GM18520 (cell line): ENCODE data around the gene NETO2.
"Not testable (repeated sequence)": the region's sequence is repeated elsewhere in the genome, so short reads cannot be mapped to it uniquely, and the experiment has no call there.

ENCODE experiments used
- ATAC-seq: cut with Tn5 transposase; IDR thresholded peaks from one replicate; pipeline ENCODE4 v1.9.1; 2021; ENCODE audit not compliant: unreplicated experiment

NETO2 gene

GRCh38 chr16:47067203-47067602 is 76.5 kb downstream of the NETO2 start:
- no peak for ATAC-seq

GRCh38 chr16:47065766-47066688 is 77.7 kb downstream of the NETO2 start:
- ATAC-seq, result no peak

GRCh38 chr16:47064775-47065174 is 79.0 kb downstream of the NETO2 start:
- no peak for ATAC-seq

GRCh38 chr16:47063011-47063724 is 80.6 kb downstream of the NETO2 start:
- no peak for ATAC-seq

GRCh38 chr16:47061204-47061603 is 82.5 kb downstream of the NETO2 start:
- ATAC-seq, result no peak

GRCh38 chr16:47060596-47060995 is 83.1 kb downstream of the NETO2 start:
- ATAC-seq, result no peak

GRCh38 chr16:47059991-47060390 is 83.8 kb downstream of the NETO2 start:
- no peak for ATAC-seq

GRCh38 chr16:47059130-47059529 is 84.6 kb downstream of the NETO2 start:
- not testable (repeated sequence) for ATAC-seq

- ATAC-seq, result no peak
Measured at GRCh38 chr16:47058295-47059086, 85.3 kb downstream of the NETO2 start.

GRCh38 chr16:47057630-47057993 is 86.1 kb downstream of the NETO2 start:
- no peak for ATAC-seq

- no peak for ATAC-seq
Measured at GRCh38 chr16:47056688-47057629, 86.8 kb downstream of the NETO2 start.

GRCh38 chr16:47056061-47056460 is 87.7 kb downstream of the NETO2 start:
- not testable (repeated sequence) for ATAC-seq

- no peak for ATAC-seq
Measured at GRCh38 chr16:47055136-47055885, 88.4 kb downstream of the NETO2 start.

GRCh38 chr16:47054306-47054705 is 89.4 kb downstream of the NETO2 start:
- ATAC-seq, result no peak

- no peak for ATAC-seq
Measured at GRCh38 chr16:47053895-47054294, 89.8 kb downstream of the NETO2 start.

- ATAC-seq, result no peak
Measured at GRCh38 chr16:47052666-47053640, 90.8 kb downstream of the NETO2 start.

- ATAC-seq, result no peak
Measured at GRCh38 chr16:47051031-47051430, 92.7 kb downstream of the NETO2 start.

- ATAC-seq, result no peak
Measured at GRCh38 chr16:47049901-47050583, 93.7 kb downstream of the NETO2 start.
